Epithelial cell of proximal tubule (primary cell): ENCODE measurements around the gene MPPE1. TPM values are rescaled to one million over a fixed set of nuclear protein-coding genes. Genes with fewer than 3 reads are reported as not detected.
"Not testable (repeated sequence)": the region's sequence is repeated elsewhere in the genome, so short reads cannot be mapped to it uniquely, and the experiment has no call there.

Source experiments
- DNase-seq: peaks from one replicate; pipeline ENCODE4 v3.0.0-alpha.2; 2011; ENCODE audit warnings: low read depth
- H3K4me3 ChIP-seq: 2 replicates; pipeline ENCODE4 v1.5.1; 2011; ENCODE audit warnings: low read depth, mild to moderate bottlenecking, low read length
- CTCF ChIP-seq: conservative IDR thresholded peaks from 2 replicates; pipeline ENCODE4 v1.5.1; 2012; ENCODE audit warnings: low read depth, mild to moderate bottlenecking, low read length
- total RNA-seq: library from RNA; depleted of rRNA; stranded (reverse); fragments of >200 nt; gene quantifications from 2 replicates; pipeline ENCODE4 v1.2.3, GENCODE V29; 2015

MPPE1 gene
- total RNA-seq, 1 donor from 2014 or later: 32.5 TPM

- DNase-seq: no peak
- H3K4me3 ChIP-seq: no peak overlapping the region
- no peak for TF ChIP-seq CTCF
These were observed 47.3 kb downstream of the MPPE1 start for GRCh38 chr18:11860594-11861450.

DNA sequence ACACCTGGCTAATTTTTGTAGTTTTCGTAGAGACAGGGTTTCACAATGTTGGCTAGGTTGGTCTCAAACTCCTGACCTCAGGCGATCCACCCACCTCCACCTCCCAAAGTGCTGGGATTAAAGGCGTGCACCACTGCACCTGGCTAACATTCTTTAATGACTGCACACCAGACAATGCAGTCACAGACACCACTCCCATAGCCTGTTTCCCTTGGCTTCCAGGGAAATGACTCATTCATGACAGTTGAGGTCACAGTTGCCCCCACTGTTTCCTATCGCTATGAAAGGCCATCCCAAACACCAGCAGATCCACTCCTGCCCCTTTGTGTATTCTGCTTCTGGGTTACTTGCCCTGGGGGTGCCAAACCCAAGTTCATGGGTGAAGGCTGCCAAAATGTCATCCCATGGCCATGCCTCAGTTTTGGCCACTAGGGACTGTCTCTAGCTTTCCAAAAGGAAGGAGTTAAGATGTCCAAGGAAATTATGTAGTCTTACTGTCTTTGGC is 48.2 kb downstream of the MPPE1 start:
- H3K4me3 ChIP-seq: no peak overlapping the region

GRCh38 chr18:11859282-11859830 is 48.8 kb downstream of the MPPE1 start:
- no peak overlapping the region for H3K4me3 ChIP-seq
- no peak for TF ChIP-seq CTCF

More for the DNA sequence above, 48.2 kb downstream of the MPPE1 start:
- DNase-seq: peak; percentile 80
- TF ChIP-seq CTCF: peak; percentile 43

DNA sequence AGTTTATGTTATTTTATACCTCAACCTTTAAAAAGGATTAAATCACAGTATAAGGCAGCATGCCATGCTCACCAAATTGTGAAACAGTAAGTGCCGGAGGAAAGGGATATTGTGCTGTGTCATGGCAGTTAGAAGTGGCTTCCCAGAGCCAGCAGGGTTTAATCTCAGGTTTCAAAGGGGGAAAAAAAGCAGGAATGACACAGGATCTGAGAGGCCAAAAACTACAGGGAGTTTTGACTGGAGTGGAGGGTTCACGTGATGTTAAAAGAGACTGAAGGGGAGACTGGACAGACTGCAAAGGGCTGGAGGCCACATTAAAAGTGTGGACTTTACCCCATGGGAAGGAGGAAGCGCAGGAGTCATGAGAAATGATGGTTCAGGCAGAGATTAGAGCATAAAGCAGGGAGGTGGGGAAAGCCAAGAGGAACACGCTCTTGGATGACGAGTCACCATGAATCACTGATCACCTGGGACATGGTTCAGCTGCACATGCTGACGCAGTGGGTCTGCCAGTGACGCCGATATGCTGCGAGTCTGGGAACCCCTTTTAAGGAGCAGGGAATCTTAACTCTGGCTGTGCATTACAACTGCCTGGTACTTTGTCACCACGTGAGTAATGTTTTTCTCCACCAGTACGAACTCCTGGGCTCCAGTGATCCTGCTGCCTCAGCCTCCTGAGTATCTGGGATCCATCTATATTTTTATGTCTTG is 50.8 kb downstream of the MPPE1 start:
- TF ChIP-seq CTCF: no peak
- peak; percentile 99 for DNase-seq
- H3K4me3 ChIP-seq: peak overlapping the region; percentile 17

More at GRCh38 chr18:11859282-11859830, 48.8 kb downstream of the MPPE1 start:
- no peak for DNase-seq

- not testable (repeated sequence) for DNase-seq, H3K4me3 ChIP-seq
These were observed 53.6 kb downstream of the MPPE1 start for GRCh38 chr18:11854554-11854953.

DNA sequence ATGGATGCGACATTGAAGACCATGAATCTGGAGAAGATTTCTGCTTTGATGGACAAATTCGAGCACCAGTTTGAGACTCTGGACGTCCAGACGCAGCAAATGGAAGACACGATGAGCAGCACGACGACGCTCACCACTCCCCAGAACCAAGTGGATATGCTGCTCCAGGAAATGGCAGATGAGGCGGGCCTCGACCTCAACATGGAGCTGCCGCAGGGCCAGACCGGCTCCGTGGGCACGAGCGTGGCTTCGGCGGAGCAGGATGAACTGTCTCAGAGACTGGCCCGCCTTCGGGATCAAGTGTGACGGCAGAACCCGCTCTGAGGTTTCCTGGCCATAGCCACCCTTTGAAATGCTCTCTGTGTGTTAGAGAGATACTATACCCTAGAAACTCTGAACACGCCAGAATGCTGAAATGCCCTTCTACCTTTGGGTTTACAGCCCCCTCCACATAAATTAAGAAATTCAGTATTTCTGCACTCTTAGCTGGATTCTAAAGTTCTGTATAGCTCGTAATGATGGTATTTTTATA is 56.2 kb downstream of the MPPE1 start:
- H3K4me3 ChIP-seq: peak overlapping the region; percentile 77
- no peak for TF ChIP-seq CTCF
- no peak for DNase-seq
